GM21786 (cell line): ENCODE measurements around the gene EDA.

Experiments used
- ATAC-seq: cut with Tn5 transposase; IDR thresholded peaks from one replicate; pipeline ENCODE4 v1.9.1; 2021; ENCODE audit not compliant: unreplicated experiment

EDA gene

GRCh38 chrX:70022616-70023015 is 406.7 kb downstream of the EDA start:
- no peak for ATAC-seq

GRCh38 chrX:70025464-70025863 is 409.6 kb downstream of the EDA start:
- ATAC-seq, result no peak

- ATAC-seq, result no peak
Observed at GRCh38 chrX:70026112-70026850, 410.4 kb downstream of the EDA start.

- ATAC-seq, result no peak
Observed at GRCh38 chrX:70026851-70027200, 410.9 kb downstream of the EDA start.

- no peak for ATAC-seq
Observed at GRCh38 chrX:70029863-70030262, 413.9 kb downstream of the EDA start.

GRCh38 chrX:70030301-70030767 is 414.4 kb downstream of the EDA start:
- ATAC-seq, result peak; percentile 74

- no peak for ATAC-seq
Observed at GRCh38 chrX:70032792-70033191, 416.9 kb downstream of the EDA start.

- peak; percentile 70 for ATAC-seq
Observed at GRCh38 chrX:70033348-70034051, 417.6 kb downstream of the EDA start.

- no peak for ATAC-seq
Observed at GRCh38 chrX:70034646-70035045, 418.7 kb downstream of the EDA start.

GRCh38 chrX:70038515-70038914 is 422.6 kb downstream of the EDA start:
- ATAC-seq, result no peak

- no peak for ATAC-seq
Observed at GRCh38 chrX:70038951-70039350, 423.0 kb downstream of the EDA start.

GRCh38 chrX:70039758-70040157 is 423.8 kb downstream of the EDA start:
- no peak for ATAC-seq

GRCh38 chrX:70041993-70042392 is 426.1 kb downstream of the EDA start:
- no peak for ATAC-seq

GRCh38 chrX:70042399-70043371 is 426.8 kb downstream of the EDA start:
- ATAC-seq, result no peak

GRCh38 chrX:70043685-70044084 is 427.8 kb downstream of the EDA start:
- no peak for ATAC-seq

GRCh38 chrX:70044541-70045245 is 428.8 kb downstream of the EDA start:
- ATAC-seq, result no peak

- ATAC-seq, result no peak
Observed at GRCh38 chrX:70046978-70047377, 431.1 kb downstream of the EDA start.

GRCh38 chrX:70049406-70049805 is 433.5 kb downstream of the EDA start:
- ATAC-seq, result no peak

GRCh38 chrX:70049925-70050324 is 434.0 kb downstream of the EDA start, which contains the start of gene AWAT2:
TSS of gene AWAT2 (minus strand) at chrX:70049938. CDS start at chrX:70049932, 6 bp downstream.
- ATAC-seq, result no peak

GRCh38 chrX:70052895-70053615 is 437.1 kb downstream of the EDA start:
- ATAC-seq, result no peak
